Middle frontal gyrus (tissue), 1 donor: ENCODE results near the gene OPN1MW.
"Not testable (repeated sequence)": the region's sequence is repeated elsewhere in the genome, so short reads cannot be mapped to it uniquely, and the experiment has no call there.

Experiments
- DNase-seq: peaks from one replicate; pipeline ENCODE4 v3.0.0-alpha.2; 2015; ENCODE audit warnings: low spot score; ENCODE audit errors: extremely low spot score

OPN1MW gene

DNA sequence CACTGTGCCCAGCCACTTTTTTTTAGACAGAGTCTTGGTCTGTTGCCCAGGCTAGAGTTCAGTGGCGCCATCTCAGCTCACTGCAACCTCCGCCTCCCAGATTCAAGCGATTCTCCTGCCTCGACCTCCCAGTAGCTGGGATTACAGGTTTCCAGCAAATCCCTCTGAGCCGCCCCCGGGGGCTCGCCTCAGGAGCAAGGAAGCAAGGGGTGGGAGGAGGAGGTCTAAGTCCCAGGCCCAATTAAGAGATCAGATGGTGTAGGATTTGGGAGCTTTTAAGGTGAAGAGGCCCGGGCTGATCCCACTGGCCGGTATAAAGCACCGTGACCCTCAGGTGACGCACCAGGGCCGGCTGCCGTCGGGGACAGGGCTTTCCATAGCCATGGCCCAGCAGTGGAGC lies at the start of gene OPN1MW:
Gene OPN1MW (plus strand): TSS at position 301 of the 400 bp plus-strand sequence. CDS start 82 bp downstream, at position 383.
- DNase-seq = not testable (repeated sequence)

DNA sequence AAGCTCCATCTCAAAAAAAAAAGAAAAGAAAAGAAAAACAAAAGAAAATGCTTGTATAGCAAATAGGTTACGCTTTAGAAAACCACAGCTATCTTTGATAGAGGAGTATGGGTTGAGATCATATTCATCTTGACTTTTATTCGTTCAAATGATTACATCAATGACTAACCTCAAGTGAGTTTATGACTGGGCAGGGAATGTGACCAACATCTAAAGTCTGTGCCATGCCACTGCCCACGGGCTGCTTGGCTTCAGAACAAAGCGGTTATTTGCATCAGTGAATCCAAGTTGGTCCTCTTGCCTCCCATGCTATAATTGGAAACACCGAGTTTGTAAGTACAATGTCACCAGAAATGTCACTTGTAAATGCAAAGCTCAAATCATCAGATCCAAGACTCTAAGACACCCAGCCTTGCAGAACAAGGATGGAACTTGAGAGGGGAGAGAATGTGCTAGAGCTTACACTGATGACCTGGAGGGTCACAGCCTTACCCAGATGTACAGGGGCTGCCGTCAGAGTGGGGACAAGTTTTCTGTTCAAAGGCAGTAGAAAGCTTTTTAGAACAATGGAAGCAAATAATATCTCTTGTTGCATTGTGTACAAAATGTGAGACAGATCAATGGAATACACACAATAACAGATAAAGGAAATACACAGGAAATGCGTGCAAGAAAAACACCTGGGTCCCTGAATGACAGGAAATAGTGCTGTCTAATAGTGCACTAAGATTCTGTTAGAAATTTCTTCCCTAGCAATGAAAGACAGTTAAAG lies 46.8 kb upstream of the OPN1MW start:
- no peak for DNase-seq

DNA sequence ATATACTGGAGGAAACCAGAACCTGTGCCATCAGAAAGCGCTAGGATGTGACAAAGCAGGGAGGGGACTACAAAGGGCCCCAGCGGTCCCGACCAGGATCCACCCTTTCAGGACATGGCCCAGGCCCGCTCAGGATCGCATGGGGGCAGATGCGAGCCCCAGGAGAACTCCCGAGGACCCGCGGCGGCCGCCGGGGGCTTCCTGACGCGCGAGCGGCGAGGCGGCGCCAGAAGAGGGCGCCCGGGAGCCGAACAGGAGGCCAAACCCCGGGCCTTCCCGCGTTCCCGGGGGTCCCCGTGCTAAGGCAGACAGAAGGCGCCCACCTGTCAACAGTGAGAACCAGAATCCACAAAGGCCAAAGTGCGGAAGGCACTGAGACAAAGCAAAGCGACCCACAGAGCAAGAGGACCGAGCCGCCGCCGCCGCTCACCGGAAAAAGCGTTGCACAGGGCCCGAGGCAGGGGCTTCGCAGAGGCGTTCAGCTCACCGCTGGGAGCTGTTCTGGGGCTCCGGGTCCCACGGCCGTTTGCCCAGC lies 45.7 kb upstream of the OPN1MW start:
- DNase-seq = no peak

DNA sequence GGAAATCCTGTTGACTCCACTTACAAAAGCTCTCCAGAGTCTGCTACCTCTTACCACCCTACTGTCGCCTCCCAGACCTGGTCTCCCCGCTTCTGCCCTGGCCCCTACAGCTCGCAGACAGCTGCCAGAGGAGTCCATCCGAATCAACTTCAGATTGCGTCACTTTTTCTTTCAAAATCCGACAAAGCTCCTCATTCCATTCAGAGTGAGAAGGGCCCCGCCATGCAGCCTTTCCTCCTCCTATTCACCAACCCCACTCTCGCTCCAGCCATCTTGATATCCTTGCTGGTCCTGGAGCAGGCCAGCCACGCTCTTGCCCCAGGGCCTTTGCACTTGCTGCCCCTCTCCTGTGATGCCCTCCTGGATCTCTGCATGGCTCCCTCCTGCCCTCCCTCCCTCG lies 43.5 kb upstream of the OPN1MW start:
- no peak for DNase-seq

DNA sequence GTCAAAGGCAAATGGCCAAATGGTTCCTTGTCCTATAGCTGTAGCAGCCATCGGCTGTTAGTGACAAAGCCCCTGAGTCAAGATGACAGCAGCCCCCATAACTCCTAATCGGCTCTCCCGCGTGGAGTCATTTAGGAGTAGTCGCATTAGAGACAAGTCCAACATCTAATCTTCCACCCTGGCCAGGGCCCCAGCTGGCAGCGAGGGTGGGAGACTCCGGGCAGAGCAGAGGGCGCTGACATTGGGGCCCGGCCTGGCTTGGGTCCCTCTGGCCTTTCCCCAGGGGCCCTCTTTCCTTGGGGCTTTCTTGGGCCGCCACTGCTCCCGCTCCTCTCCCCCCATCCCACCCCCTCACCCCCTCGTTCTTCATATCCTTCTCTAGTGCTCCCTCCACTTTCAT lies 42.2 kb upstream of the OPN1MW start:
- no peak for DNase-seq

- no peak for DNase-seq
Observed at GRCh38 chrX:154140742-154141141, 41.7 kb upstream of the OPN1MW start.

- no peak for DNase-seq
Observed at GRCh38 chrX:154142386-154142785, 40.0 kb upstream of the OPN1MW start.

DNA sequence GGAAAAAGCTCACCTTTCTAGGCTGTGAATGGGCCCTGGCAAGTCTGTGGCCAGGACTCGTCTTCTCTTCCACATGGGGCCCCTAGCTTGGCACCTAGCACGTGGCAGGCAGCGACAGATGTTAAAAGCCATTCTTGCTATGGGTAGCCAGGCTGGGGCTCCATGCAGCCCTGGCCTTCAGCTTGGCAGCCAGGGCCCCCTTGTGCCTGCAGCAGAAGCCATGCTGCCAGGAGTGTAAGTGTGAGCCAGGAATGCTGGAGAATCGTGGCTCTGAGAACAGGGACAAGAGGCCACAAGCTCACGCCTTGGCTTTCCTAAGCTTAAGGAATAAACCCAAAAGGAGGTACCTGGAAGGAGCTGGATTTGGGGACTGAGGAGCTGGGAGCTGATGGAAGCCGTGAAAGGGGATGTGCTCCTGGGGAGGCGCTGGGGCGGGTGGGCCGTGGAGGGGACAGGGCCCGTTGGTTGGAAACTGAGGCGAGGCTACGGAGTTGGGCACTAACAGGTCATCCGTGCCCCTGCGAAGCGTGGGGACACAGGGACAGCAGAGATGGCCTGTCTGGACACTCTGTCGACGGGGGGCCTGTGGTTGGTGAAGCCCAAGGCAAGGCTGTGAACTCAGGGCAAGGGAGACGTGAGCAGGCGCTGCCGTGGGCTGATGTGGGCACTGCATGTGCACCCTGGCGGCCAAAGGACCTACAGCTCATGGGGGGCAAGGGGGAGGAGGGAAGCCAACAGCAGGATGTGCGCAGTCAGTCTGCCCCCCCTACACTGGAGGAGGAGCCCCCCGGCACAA lies 39.2 kb upstream of the OPN1MW start:
- no peak for DNase-seq

DNA sequence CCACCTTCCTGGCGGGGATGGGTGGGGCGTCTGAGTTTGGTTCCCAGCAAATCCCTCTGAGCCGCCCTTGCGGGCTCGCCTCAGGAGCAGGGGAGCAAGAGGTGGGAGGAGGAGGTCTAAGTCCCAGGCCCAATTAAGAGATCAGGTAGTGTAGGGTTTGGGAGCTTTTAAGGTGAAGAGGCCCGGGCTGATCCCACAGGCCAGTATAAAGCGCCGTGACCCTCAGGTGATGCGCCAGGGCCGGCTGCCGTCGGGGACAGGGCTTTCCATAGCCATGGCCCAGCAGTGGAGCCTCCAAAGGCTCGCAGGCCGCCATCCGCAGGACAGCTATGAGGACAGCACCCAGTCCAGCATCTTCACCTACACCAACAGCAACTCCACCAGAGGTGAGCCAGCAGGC lies 38.4 kb upstream of the OPN1MW start, which contains the start of gene OPN1LW:
Gene OPN1LW (plus strand): TSS at position 234 of the 400 bp plus-strand sequence. CDS start 41 bp downstream, at position 275.
- DNase-seq = not testable (repeated sequence)

DNA sequence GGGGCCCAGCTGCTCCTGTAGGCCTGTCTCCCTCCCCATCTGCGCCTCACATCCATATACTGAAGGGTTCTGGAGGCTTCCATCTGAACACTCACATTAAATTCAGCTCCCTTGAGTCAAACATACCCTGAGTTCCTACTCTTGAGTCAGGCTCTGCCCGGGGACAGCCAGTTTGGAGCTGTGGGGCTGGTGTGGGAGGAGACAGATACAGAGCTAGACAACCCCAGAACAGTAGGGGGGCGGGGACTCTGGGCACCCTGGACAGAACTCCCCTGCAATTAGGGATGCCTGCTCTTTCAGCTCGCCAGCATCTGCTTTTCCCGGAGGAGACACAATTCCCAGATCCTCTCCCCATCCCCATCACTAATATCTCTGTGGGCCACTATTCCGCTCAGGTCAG lies 31.4 kb upstream of the OPN1MW start:
- not testable (repeated sequence) for DNase-seq

GRCh38 chrX:154156221-154156620 lies 26.2 kb upstream of the OPN1MW start:
- not testable (repeated sequence) for DNase-seq

GRCh38 chrX:154157207-154157606 lies 25.2 kb upstream of the OPN1MW start:
- not testable (repeated sequence) for DNase-seq

GRCh38 chrX:154159345-154159744 lies 23.1 kb upstream of the OPN1MW start:
- DNase-seq = not testable (repeated sequence)

DNA sequence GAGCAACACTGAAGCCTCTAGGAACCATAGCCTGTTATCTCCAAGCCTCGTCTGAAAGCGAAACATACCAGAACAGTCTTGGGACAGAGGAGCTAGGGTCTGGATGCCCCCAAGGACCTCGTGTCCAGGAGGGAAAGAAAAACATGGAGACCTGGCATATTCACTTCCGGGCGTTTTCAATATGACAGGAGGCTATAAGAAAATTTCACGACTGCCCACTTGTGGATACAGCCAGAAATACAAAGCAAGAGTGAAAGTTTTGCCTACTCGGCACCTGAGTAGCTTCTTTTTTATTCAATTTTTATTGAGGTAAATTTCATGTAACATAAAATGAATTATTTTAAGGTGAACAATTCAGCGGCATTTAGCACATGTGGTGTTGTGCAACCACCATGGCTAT lies 17.5 kb upstream of the OPN1MW start:
- not testable (repeated sequence) for DNase-seq

GRCh38 chrX:154168384-154168783 lies 14.0 kb upstream of the OPN1MW start:
- not testable (repeated sequence) for DNase-seq

GRCh38 chrX:154172535-154172943 lies 9.9 kb upstream of the OPN1MW start:
- DNase-seq = not testable (repeated sequence)

- DNase-seq = not testable (repeated sequence)
Observed at GRCh38 chrX:154174356-154174755, 8.0 kb upstream of the OPN1MW start.

- not testable (repeated sequence) for DNase-seq
Observed at GRCh38 chrX:154183794-154184193, 1.4 kb downstream of the OPN1MW start.

DNA sequence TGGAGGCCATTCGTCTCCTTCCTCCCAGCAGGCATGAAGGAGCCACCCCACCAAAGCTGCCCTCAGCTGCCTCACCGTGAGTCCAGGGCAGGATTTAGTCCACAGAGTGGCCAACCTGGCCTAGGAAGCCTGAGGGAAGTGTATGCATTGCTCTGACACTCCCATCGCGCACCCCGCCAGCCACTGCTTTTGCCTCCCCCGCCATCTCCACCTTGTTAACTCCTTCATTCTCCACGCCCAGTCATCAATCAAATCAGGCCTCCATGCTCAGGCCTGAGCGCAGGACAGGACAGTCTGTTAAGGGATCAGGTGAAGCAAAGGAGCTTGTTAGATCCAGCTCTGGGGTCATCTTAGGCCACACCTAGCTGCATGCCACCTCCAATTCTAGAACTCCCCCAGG lies 10.4 kb downstream of the OPN1MW start:
- DNase-seq = not testable (repeated sequence)

GRCh38 chrX:154194316-154194715 lies 11.9 kb downstream of the OPN1MW start:
- not testable (repeated sequence) for DNase-seq

DNA sequence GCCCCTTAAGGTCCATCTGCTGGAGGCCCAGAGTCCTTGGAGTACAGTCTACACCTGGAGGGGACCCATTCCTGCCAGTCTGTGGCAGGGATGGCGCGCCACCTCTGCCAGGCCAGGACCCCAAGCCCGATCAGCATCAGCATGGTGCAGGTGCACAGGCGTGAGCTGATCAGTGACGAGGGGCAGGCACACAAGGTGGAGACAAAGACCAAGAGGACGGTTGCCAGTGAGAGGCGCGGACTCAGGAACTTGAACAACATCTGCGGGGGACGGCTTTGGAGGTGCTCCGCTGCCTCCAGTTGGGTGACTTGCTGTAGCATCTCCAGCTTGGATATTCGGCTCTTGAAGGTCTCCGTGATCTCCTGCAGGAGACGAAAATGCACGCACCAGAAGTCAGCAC lies 14.1 kb downstream of the OPN1MW start:
- DNase-seq = not testable (repeated sequence)
